GM12891 (cell line): ENCODE results near the gene LPO.

Experiments
- POLR2A ChIP-seq: IDR thresholded peaks from 2 replicates; pipeline ENCODE4 v1.6.1; 2011; ENCODE audit warnings: low read depth, low read length, control low read depth
- POLR2AphosphoS5 ChIP-seq: IDR thresholded peaks from 2 replicates; pipeline ENCODE4 v1.6.1; 2011; ENCODE audit warnings: low read depth, low read length, control low read depth

DNA sequence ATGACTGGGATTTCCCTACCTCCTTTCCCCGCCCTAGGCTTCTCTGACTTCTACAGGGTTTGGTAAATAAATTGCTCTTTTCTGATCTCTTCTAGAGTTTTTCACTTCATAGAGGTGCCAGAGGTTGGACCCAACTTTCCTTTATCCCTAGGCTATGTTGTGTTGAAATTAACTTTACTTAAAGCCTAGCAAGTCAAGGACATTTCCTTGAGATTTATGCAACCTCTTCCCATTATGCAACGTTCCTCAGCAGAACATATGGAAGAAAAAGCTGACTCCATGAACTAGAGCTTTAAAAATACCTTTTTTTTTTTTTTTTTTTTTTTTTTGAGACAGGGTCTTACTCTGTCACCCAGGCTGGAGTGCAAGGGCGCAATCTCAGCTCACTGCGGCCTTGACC lies 26.9 kb downstream of the LPO start:
- TF ChIP-seq POLR2AphosphoS5 = no peak
- TF ChIP-seq POLR2A = no peak
